Endodermal cell (in vitro differentiated cells): ENCODE measurements around the gene POLR3G. TPM values are rescaled to one million over a fixed set of nuclear protein-coding genes. Genes with fewer than 3 reads are reported as not detected.

Experiments used
- DNase-seq: peaks from one replicate; pipeline ENCODE4 v3.0.0-alpha.2; 2017
- H3K27ac ChIP-seq: 2 replicates; pipeline ENCODE4 v1.5.1; 2013; ENCODE audit warnings: mild to moderate bottlenecking, low read depth, low read length, moderate library complexity
- H3K27me3 ChIP-seq: 2 replicates; pipeline ENCODE4 v1.6.1; 2013; ENCODE audit warnings: mild to moderate bottlenecking, low read length, moderate library complexity; ENCODE audit not compliant: insufficient read depth, control insufficient read depth, poor library complexity, severe bottlenecking
- H3K36me3 ChIP-seq: 2 replicates; pipeline ENCODE4 v1.7.0; 2013; ENCODE audit warnings: mild to moderate bottlenecking, low read length, moderate library complexity; ENCODE audit not compliant: control insufficient read depth, insufficient read depth
- H3K4me1 ChIP-seq: one replicate; pipeline ENCODE4 v1.7.0; 2013; ENCODE audit warnings: low read length; ENCODE audit not compliant: control insufficient read depth, insufficient read depth
- H3K4me3 ChIP-seq: 2 replicates; pipeline ENCODE4 v1.5.1; 2013; ENCODE audit warnings: mild to moderate bottlenecking, low read length, moderate library complexity
- H3K9ac ChIP-seq: 2 replicates; pipeline ENCODE4 v1.6.1; 2013; ENCODE audit warnings: mild to moderate bottlenecking, low read length, moderate library complexity; ENCODE audit not compliant: poor library complexity, severe bottlenecking; ENCODE audit errors: extremely low read depth
- H3K9me3 ChIP-seq: 2 replicates; pipeline ENCODE4 v1.6.1; 2013; ENCODE audit warnings: mild to moderate bottlenecking, low read length, moderate library complexity; ENCODE audit not compliant: control insufficient read depth
- H3K27ac Mint-ChIP-seq: 2 replicates; pipeline ENCODE4 v1.8.0; 2020; ENCODE audit warnings: mixed read lengths
- H3K27me3 Mint-ChIP-seq: 2 replicates; pipeline ENCODE4 v1.8.0; 2021; ENCODE audit warnings: mild to moderate bottlenecking, mixed read lengths; ENCODE audit not compliant: insufficient read depth
- H3K36me3 Mint-ChIP-seq: 2 replicates; pipeline ENCODE4 v1.8.0; 2020; ENCODE audit warnings: low read depth, mixed read lengths
- H3K4me1 Mint-ChIP-seq: 2 replicates; pipeline ENCODE4 v1.8.0; 2020; ENCODE audit warnings: mixed read lengths
- H3K4me3 Mint-ChIP-seq: 2 replicates; pipeline ENCODE4 v1.8.0; 2020; ENCODE audit warnings: mild to moderate bottlenecking, moderate library complexity, mixed read lengths
- H3K9me3 Mint-ChIP-seq: 2 replicates; pipeline ENCODE4 v1.8.0; 2020; ENCODE audit warnings: mild to moderate bottlenecking, mixed read lengths
- CTCF ChIP-seq: fragments of 200-600 bp; sonication (generic); conservative IDR thresholded peaks from 2 replicates; pipeline ENCODE4 v1.5.0; 2021; ENCODE audit warnings: antibody characterized with exemption, mild to moderate bottlenecking
- WGBS, 2 experiments: methylation state at CpG; one replicate each; pipeline versions ENCODE4 v1.1.5 to v1.1.7; 2013; ENCODE audit warnings: missing lambda C conversion rate in 2 of 2, mixed read lengths in 1 of 2; ENCODE audit not compliant: insufficient coverage in 1 of 2, insufficient read length in 1 of 2; 5-methylcytosine and 5-hydroxymethylcytosine counted together
- total RNA-seq, 2 donors: library from RNA; stranded (reverse); fragmentation: NEBNext Ultra II Directional in 1 of 2; extraction: Animal tissue kit (Norgen Biotek cat#: 25700) in 1 of 2; gene quantifications; 2 replicates in 1 of 2; 3 replicates in 1 of 2; pipeline ENCODE4 v1.2.1, GENCODE V29; 2021

The POLR3G gene
- total RNA-seq, 2 donors from 2014 or later = 6.3 to 16.4 TPM

GRCh38 chr5:90546216-90546837 is 71.7 kb downstream of the POLR3G start:
- Mint-ChIP-seq H3K4me3 (no peak overlapping the region), H3K9me3 (peaks cover 5% of the 10 kb centered on the region), H3K27ac (no peak overlapping the region), H3K27me3 (no peaks in the 10 kb centered on the region), H3K4me1 (peaks cover 31% of the 10 kb centered on the region), H3K36me3 (no peaks in the 10 kb centered on the region)
- Histone ChIP-seq H3K27me3 (no peaks in the 10 kb centered on the region), H3K36me3 (no peaks in the 10 kb centered on the region), H3K9ac (no peak overlapping the region), H3K4me3 (no peak overlapping the region), H3K27ac (no peak overlapping the region), H3K4me1 (no peaks in the 10 kb centered on the region), H3K9me3 (no peaks in the 10 kb centered on the region)
- TF ChIP-seq CTCF = no peak
- 91 to 92% methylated on average over 2 to 3 of the region's 4 CpGs for WGBS, 2 experiments
- no peak for DNase-seq

- H3K9ac ChIP-seq = no peak overlapping the region
- no peaks in the 10 kb centered on the region for H3K36me3 ChIP-seq
- no peaks in the 10 kb centered on the region for H3K9me3 ChIP-seq
- Mint-ChIP-seq H3K9me3 (peaks cover 3% of the 10 kb centered on the region), H3K27me3 (no peaks in the 10 kb centered on the region), H3K4me3 (no peak overlapping the region), H3K36me3 (no peaks in the 10 kb centered on the region), H3K4me1 (peaks cover 35% of the 10 kb centered on the region), H3K27ac (no peak overlapping the region)
- H3K27ac ChIP-seq = peak overlapping the region; percentile 59
- no peak for DNase-seq
- H3K4me3 ChIP-seq = no peak overlapping the region
- H3K27me3 ChIP-seq = no peaks in the 10 kb centered on the region
- WGBS, 2 experiments = 100% methylated on average over 1 of the region's 1 CpG; no CpG with 5 or more reads in 1 of the 2 experiments
- no peak for TF ChIP-seq CTCF
- no peaks in the 10 kb centered on the region for H3K4me1 ChIP-seq
Measured at GRCh38 chr5:90547072-90547536, 72.4 kb downstream of the POLR3G start.

GRCh38 chr5:90548069-90548593 is 73.5 kb downstream of the POLR3G start:
- no peak overlapping the region for H3K4me3 Mint-ChIP-seq
- Histone ChIP-seq H3K4me1 (no peaks in the 10 kb centered on the region), H3K9ac (no peak overlapping the region), H3K9me3 (no peaks in the 10 kb centered on the region), H3K4me3 (no peak overlapping the region), H3K36me3 (no peaks in the 10 kb centered on the region), H3K27me3 (no peaks in the 10 kb centered on the region), H3K27ac (peak overlapping the region; percentile 86)
- no peaks in the 10 kb centered on the region for H3K36me3 Mint-ChIP-seq
- no peaks in the 10 kb centered on the region for H3K27me3 Mint-ChIP-seq
- peaks cover 38% of the 10 kb centered on the region for H3K4me1 Mint-ChIP-seq
- peaks cover 3% of the 10 kb centered on the region for H3K9me3 Mint-ChIP-seq
- TF ChIP-seq CTCF = no peak
- WGBS, 2 experiments = 54 to 75% methylated on average over 3 to 5 of the region's 5 CpGs
- DNase-seq = no peak
- no peak overlapping the region for H3K27ac Mint-ChIP-seq
